ENCODE results near the gene NOS3. TPM values are rescaled to one million over a fixed set of nuclear protein-coding genes. Genes with fewer than 3 reads are reported as not detected.
A peak's percentile ranks its signal among the peaks of the same experiment; 100 is the strongest.

Gene NOS3
- total and polyA plus RNA-seq, 9 of the 15 experiments (the other 6 are each of a cell fraction or from before 2014, with no cell fraction given), result 1.1 to 121 (median 23.6) TPM

DNA sequence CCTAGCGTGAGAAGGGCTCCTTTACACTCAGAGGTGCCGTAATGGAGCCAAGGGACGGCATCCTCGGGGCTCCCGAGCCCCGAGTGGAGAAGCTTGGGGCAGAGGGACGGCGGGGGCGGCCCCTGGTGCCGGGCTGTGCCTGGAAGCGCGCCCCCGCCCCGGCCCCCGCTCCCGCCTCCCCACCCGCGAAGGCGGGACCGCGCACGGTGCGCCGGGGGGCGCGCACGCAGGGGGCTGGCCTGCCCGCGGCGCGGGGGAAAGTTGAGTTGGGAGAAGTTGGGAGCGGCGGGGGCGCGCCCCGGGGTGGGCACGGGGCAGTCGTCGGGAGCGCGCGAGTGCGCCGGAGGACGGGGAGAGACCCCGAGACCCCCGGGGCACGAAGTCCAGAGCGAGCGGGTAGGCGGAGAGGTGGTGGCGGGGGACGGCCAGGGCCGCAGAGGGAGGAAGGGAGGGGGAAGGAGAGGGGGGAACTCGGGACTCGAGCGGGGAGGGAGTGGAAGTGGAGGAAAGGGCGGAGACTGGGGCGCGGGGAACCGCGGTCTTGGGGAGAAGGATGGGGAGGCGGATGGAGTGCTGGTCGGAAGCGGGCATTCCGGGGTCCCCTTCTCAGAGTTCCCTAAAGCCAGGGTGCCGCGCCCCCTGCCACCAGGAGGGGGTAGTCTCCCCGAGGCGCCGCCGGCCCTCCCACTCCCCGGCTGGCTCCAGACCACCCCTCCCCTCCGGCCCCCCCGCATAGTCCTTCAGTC lies 68.7 kb downstream of the NOS3 start, which contains the start of gene SLC4A2 (continued):
- TF ChIP-seq SREBF2 (CRISPR knock-in tag; IDR thresholded peaks at IDR 0.05), result no peak
- peak in 1 of 2 experiments; percentile 70; a peak in 1 of 4 replicates for TF ChIP-seq KDM4B (IDR thresholded peaks at IDR 0.05; ENCODE audit: borderline replicate concordance in 2 of 2, low read depth in 1 of 2)
- TF ChIP-seq SMARCC2 (IDR thresholded peaks at IDR 0.05; ENCODE audit: low read depth), result no peak
- TF ChIP-seq ASH1L (IDR thresholded peaks at IDR 0.05; ENCODE audit: borderline replicate concordance, low read depth, partially characterized antibody), result peak; percentile 13
- TF ChIP-seq, protein P1, sequence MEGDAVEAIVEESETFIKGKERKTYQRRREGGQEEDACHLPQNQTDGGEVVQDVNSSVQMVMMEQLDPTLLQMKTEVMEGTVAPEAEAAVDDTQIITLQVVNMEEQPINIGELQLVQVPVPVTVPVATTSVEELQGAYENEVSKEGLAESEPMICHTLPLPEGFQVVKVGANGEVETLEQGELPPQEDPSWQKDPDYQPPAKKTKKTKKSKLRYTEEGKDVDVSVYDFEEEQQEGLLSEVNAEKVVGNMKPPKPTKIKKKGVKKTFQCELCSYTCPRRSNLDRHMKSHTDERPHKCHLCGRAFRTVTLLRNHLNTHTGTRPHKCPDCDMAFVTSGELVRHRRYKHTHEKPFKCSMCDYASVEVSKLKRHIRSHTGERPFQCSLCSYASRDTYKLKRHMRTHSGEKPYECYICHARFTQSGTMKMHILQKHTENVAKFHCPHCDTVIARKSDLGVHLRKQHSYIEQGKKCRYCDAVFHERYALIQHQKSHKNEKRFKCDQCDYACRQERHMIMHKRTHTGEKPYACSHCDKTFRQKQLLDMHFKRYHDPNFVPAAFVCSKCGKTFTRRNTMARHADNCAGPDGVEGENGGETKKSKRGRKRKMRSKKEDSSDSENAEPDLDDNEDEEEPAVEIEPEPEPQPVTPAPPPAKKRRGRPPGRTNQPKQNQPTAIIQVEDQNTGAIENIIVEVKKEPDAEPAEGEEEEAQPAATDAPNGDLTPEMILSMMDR (IDR thresholded peaks at IDR 0.05 in 2 of 3, conservative IDR thresholded peaks at IDR 0.05 in 1 of 3; ENCODE audit: insufficient read depth in 2 of 3, low read depth in 1 of 3, low read length in 3 of 3), result peak; percentile 56 to 76 (median 67); a peak in 5 of 6 replicates
- no peak for TF ChIP-seq FOXJ3 (CRISPR knock-in tag; IDR thresholded peaks at IDR 0.05)
- TF ChIP-seq, protein P2, sequence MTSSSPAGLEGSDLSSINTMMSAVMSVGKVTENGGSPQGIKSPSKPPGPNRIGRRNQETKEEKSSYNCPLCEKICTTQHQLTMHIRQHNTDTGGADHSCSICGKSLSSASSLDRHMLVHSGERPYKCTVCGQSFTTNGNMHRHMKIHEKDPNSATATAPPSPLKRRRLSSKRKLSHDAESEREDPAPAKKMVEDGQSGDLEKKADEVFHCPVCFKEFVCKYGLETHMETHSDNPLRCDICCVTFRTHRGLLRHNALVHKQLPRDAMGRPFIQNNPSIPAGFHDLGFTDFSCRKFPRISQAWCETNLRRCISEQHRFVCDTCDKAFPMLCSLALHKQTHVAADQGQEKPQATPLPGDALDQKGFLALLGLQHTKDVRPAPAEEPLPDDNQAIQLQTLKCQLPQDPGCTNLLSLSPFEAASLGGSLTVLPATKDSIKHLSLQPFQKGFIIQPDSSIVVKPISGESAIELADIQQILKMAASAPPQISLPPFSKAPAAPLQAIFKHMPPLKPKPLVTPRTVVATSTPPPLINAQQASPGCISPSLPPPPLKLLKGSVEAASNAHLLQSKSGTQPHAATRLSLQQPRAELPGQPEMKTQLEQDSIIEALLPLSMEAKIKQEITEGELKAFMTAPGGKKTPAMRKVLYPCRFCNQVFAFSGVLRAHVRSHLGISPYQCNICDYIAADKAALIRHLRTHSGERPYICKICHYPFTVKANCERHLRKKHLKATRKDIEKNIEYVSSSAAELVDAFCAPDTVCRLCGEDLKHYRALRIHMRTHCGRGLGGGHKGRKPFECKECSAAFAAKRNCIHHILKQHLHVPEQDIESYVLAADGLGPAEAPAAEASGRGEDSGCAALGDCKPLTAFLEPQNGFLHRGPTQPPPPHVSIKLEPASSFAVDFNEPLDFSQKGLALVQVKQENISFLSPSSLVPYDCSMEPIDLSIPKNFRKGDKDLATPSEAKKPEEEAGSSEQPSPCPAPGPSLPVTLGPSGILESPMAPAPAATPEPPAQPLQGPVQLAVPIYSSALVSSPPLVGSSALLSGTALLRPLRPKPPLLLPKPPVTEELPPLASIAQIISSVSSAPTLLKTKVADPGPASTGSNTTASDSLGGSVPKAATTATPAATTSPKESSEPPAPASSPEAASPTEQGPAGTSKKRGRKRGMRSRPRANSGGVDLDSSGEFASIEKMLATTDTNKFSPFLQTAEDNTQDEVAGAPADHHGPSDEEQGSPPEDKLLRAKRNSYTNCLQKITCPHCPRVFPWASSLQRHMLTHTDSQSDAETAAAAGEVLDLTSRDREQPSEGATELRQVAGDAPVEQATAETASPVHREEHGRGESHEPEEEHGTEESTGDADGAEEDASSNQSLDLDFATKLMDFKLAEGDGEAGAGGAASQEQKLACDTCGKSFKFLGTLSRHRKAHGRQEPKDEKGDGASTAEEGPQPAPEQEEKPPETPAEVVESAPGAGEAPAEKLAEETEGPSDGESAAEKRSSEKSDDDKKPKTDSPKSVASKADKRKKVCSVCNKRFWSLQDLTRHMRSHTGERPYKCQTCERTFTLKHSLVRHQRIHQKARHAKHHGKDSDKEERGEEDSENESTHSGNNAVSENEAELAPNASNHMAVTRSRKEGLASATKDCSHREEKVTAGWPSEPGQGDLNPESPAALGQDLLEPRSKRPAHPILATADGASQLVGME (CRISPR knock-in tag; IDR thresholded peaks at IDR 0.05), result no peak
- no peak for TF ChIP-seq ZNF408 (CRISPR knock-in tag; IDR thresholded peaks at IDR 0.05; ENCODE audit: low read depth)
- TF ChIP-seq ARID1B (IDR thresholded peaks at IDR 0.05), result peak; percentile 54; the same call in 1 of the 2 replicates
- TF ChIP-seq TAL1 (IDR thresholded peaks at IDR 0.05), result no peak; the same call in 1 of the 2 replicates
- peak; percentile 61 for TF ChIP-seq CCNT2 (IDR thresholded peaks at IDR 0.05; ENCODE audit: borderline replicate concordance, extremely low read depth, insufficient read length, low read depth, low read length)
- TF ChIP-seq NFRKB (IDR thresholded peaks at IDR 0.05; ENCODE audit: low read depth), result no peak
- no peak for TF ChIP-seq ZNF778 (CRISPR knock-in tag; IDR thresholded peaks at IDR 0.05)
- no peak for TF ChIP-seq NFE2 (IDR thresholded peaks at IDR 0.05; ENCODE audit: low read depth)
- TF ChIP-seq, protein P3, sequence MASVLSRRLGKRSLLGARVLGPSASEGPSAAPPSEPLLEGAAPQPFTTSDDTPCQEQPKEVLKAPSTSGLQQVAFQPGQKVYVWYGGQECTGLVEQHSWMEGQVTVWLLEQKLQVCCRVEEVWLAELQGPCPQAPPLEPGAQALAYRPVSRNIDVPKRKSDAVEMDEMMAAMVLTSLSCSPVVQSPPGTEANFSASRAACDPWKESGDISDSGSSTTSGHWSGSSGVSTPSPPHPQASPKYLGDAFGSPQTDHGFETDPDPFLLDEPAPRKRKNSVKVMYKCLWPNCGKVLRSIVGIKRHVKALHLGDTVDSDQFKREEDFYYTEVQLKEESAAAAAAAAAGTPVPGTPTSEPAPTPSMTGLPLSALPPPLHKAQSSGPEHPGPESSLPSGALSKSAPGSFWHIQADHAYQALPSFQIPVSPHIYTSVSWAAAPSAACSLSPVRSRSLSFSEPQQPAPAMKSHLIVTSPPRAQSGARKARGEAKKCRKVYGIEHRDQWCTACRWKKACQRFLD (CRISPR knock-in tag; IDR thresholded peaks at IDR 0.05), result peak; percentile 99
- TF ChIP-seq NCOA1 (IDR thresholded peaks at IDR 0.05; ENCODE audit: low read depth), result peak; percentile 32; the same call in 1 of the 2 replicates
- peak; percentile 99 for TF ChIP-seq ZNF766 (CRISPR knock-in tag; conservative IDR thresholded peaks at IDR 0.05)

Data from K562 (cell line).